Upper lobe of left lung (tissue), 6 donors: ENCODE measurements around the gene BORCS8. TPM values are rescaled to one million over a fixed set of nuclear protein-coding genes. Genes with fewer than 3 reads are reported as not detected.

Experiments
- ATAC-seq, 2 donors: fragments of 200-7000 bp; cut with Tn5 transposase; one replicate each; pipeline ENCODE4 v1.9.1; 2022; ENCODE audit warnings: mild to moderate bottlenecking in 2 of 2, moderate library complexity in 2 of 2; ENCODE audit not compliant: low FRiP score in 2 of 2
- DNase-seq, 2 donors: peaks; one replicate each; pipeline ENCODE4 v3.0.0-alpha.2; 2019 to 2020
- H3K27ac ChIP-seq, 4 donors: fragments of 200-600 bp; sonication (generic); one replicate each; pipeline ENCODE4 v1.5.1; 2016 to 2019
- H3K27me3 ChIP-seq, 4 donors: fragments of 200-600 bp; sonication (generic); one replicate each; pipeline ENCODE4 v1.5.1; 2017 to 2019
- H3K36me3 ChIP-seq, 4 donors: fragments of 200-600 bp; sonication (generic); one replicate each; pipeline ENCODE4 v1.5.1; 2016 to 2019
- H3K4me1 ChIP-seq, 4 donors: fragments of 200-600 bp; sonication (generic); one replicate each; pipeline ENCODE4 v1.5.1; 2018 to 2019
- H3K4me3 ChIP-seq, 4 donors: fragments of 200-600 bp; sonication (generic); one replicate each; pipeline ENCODE4 v1.5.1; 2017 to 2019; ENCODE audit warnings: mild to moderate bottlenecking in 2 of 4, moderate library complexity in 1 of 4
- H3K9me3 ChIP-seq, 4 donors: fragments of 200-600 bp; sonication (generic); one replicate each; pipeline ENCODE4 v1.5.1; 2018 to 2019
- EP300 ChIP-seq, 4 donors: sonication (generic); formaldehyde crosslinking; IDR thresholded peaks; one replicate each; pipeline ENCODE4 v1.5.1; 2017; ENCODE audit warnings: antibody characterized with exemption in 4 of 4, control low read depth in 2 of 4
- POLR2A ChIP-seq, 4 donors: fragments of 450-650 bp; IDR thresholded peaks; one replicate each; pipeline ENCODE4 v1.5.1; 2016 to 2017; ENCODE audit warnings: antibody characterized with exemption in 4 of 4, mild to moderate bottlenecking in 2 of 4
- POLR2AphosphoS5 ChIP-seq, 2 donors: sonication (generic); formaldehyde crosslinking; IDR thresholded peaks; one replicate each; pipeline ENCODE4 v1.5.1; 2017; ENCODE audit warnings: antibody characterized with exemption in 2 of 2
- WGBS, 2 donors: methylation state at CpG; one replicate each; pipeline ENCODE4 v1.1.5; 2017 to 2018; 5-methylcytosine and 5-hydroxymethylcytosine counted together
- total RNA-seq, 6 donors: library from RNA; depleted of rRNA in 4 of 6; stranded (reverse); fragments of >200 nt in 4 of 6; gene quantifications; one replicate each; pipeline versions ENCODE4 v1.1.0 to v1.2.1, GENCODE V29; 2016 to 2021
- TF ChIP-seq, protein P1 (sequence below), 6 experiments: fragments of 450-650 bp in 4 of 6; fragments of 200-600 bp in 2 of 6; sonication (generic) in 2 of 6; IDR thresholded peaks; one replicate each; pipeline ENCODE4 v1.5.1; 2016 to 2019; ENCODE audit warnings: antibody characterized with exemption in 6 of 6
- donor health status: DM: no; HTN: no; CAD: no; lungs with moderate emphysema.
- donor health status: DM: no; HTN: yes; CAD: no; lungs with severe emphysema.

BORCS8 gene
- total RNA-seq, 6 donors from 2014 or later = 10.1 to 55.5 (median 34.0) TPM

DNA sequence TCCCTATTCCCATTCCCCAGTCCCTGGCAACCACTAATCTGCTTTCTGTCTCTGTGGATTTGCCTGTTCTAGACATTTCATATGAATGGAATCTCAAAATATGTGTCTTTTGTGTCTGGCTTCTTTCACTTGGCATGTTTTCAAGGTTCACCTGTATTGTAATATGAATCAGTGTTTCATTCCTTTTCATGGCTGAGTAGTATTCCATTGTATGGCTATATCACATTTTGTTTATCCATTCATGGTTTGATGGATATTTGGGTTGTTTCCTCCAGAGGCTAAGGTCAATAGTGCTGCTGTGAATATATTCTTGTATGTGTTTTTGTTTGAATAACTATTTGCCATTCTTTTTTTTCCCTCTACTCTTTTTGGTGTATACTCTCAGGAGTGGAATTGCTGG is 44.2 kb upstream of the BORCS8 start:
- TF ChIP-seq POLR2A (IDR thresholded peaks at IDR 0.05) = no peak
- TF ChIP-seq POLR2AphosphoS5 (IDR thresholded peaks at IDR 0.05) = no peak
- peaks cover 13 to 26% (median 22%) of the 10 kb centered on the region in 4 donors for H3K9me3 ChIP-seq
- ATAC-seq (no peak), DNase-seq (no peak)
- H3K36me3 ChIP-seq = no peaks in the 10 kb centered on the region
- H3K4me1 ChIP-seq = no peaks in the 10 kb centered on the region
- no peak overlapping the region for H3K27ac ChIP-seq
- no peaks in the 10 kb centered on the region for H3K27me3 ChIP-seq
- H3K4me3 ChIP-seq = no peak overlapping the region

DNA sequence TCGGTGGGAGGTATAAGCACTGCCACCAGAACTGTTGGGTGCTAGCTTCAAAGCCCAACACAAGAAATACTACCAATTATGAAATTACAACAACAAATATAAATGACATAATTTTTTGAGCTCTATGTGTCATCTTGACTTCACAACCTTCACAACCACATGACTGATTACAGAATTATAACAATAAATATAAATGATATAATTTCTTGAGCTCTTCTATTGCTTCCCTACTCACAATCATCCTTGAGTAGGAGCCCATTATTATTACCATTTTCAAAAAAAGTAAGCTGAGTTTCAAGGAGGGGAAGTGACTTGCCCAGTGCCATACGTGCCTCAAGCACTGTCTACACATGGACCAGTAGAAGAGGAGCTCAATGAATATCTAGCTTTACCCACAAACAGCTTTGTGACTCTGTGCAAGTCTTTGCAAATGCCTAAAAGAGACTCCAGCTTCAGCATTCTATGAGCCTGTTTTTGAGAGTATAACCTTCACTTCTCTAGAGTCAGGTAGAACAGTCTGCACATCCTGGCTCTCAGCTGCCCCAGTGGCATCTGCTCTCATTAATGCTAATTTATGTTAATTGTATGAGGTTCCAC is 42.4 kb upstream of the BORCS8 start:
- no peak for ATAC-seq
- WGBS, 2 donors = 75 to 89% methylated on average over 2 of the region's 2 CpGs

DNA sequence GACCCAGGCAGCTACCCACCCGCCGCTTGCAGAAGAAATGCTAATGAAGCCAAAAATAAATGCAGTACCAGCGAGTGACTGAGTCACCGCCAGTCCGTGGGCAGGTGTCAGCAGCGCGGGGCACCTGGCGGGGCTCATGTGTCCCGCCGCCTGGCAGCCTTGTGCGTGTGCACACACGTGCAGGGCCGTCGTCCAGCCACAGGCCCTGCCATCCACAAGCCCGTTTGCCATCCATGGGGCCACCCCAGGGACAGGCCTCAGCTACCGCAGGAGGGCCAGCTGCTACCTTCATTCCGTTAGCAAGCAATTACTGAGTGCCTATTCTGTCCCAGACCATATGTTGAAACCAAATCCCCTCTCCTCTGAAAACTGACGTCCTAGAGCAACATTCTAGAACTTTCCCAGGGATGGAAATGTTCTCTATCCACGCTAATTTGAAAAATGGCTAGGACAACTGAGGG is 40.3 kb upstream of the BORCS8 start:
- TF ChIP-seq EP300 (IDR thresholded peaks at IDR 0.05) (no peak), POLR2AphosphoS5 (IDR thresholded peaks at IDR 0.05) (no peak), POLR2A (IDR thresholded peaks at IDR 0.05) (no peak)
- TF ChIP-seq, protein P1, sequence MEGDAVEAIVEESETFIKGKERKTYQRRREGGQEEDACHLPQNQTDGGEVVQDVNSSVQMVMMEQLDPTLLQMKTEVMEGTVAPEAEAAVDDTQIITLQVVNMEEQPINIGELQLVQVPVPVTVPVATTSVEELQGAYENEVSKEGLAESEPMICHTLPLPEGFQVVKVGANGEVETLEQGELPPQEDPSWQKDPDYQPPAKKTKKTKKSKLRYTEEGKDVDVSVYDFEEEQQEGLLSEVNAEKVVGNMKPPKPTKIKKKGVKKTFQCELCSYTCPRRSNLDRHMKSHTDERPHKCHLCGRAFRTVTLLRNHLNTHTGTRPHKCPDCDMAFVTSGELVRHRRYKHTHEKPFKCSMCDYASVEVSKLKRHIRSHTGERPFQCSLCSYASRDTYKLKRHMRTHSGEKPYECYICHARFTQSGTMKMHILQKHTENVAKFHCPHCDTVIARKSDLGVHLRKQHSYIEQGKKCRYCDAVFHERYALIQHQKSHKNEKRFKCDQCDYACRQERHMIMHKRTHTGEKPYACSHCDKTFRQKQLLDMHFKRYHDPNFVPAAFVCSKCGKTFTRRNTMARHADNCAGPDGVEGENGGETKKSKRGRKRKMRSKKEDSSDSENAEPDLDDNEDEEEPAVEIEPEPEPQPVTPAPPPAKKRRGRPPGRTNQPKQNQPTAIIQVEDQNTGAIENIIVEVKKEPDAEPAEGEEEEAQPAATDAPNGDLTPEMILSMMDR (IDR thresholded peaks at IDR 0.05) = no peak
- H3K4me1 ChIP-seq = no peaks in the 10 kb centered on the region
- no peak overlapping the region for H3K27ac ChIP-seq
- H3K4me3 ChIP-seq = no peak overlapping the region
- no peaks in the 10 kb centered on the region for H3K36me3 ChIP-seq
- DNase-seq = peak in 1 of 2 donors; percentile 70
- no peaks in the 10 kb centered on the region for H3K27me3 ChIP-seq
- H3K9me3 ChIP-seq = peaks cover 13 to 26% (median 22%) of the 10 kb centered on the region in 4 donors
- 69 to 84% methylated on average over 2 to 13 of the region's 19 CpGs for WGBS, 2 donors
- no peak for ATAC-seq

More for the DNA sequence above, 42.4 kb upstream of the BORCS8 start:
- no peak overlapping the region for H3K27ac ChIP-seq
- no peaks in the 10 kb centered on the region for H3K36me3 ChIP-seq
- H3K4me3 ChIP-seq = no peak overlapping the region
- no peak for DNase-seq
- TF ChIP-seq, protein P1 (IDR thresholded peaks at IDR 0.05) = no peak
- TF ChIP-seq EP300 (IDR thresholded peaks at IDR 0.05) (no peak), POLR2A (IDR thresholded peaks at IDR 0.05) (no peak), POLR2AphosphoS5 (IDR thresholded peaks at IDR 0.05) (no peak)
- H3K9me3 ChIP-seq = peaks cover 13 to 26% (median 22%) of the 10 kb centered on the region in 4 donors
- no peaks in the 10 kb centered on the region for H3K27me3 ChIP-seq
- H3K4me1 ChIP-seq = no peaks in the 10 kb centered on the region

- Histone ChIP-seq H3K27me3 (no peaks in the 10 kb centered on the region), H3K9me3 (peaks cover 13 to 26% (median 20%) of the 10 kb centered on the region in 4 donors), H3K36me3 (no peaks in the 10 kb centered on the region), H3K27ac (no peak overlapping the region), H3K4me3 (no peak overlapping the region), H3K4me1 (no peaks in the 10 kb centered on the region)
- WGBS, 2 donors = 87 to 90% methylated on average over 3 to 9 of the region's 9 CpGs
- TF ChIP-seq EP300 (IDR thresholded peaks at IDR 0.05) (no peak), POLR2A (IDR thresholded peaks at IDR 0.05) (no peak), POLR2AphosphoS5 (IDR thresholded peaks at IDR 0.05) (no peak)
- TF ChIP-seq, protein P1 (IDR thresholded peaks at IDR 0.05) = no peak
- DNase-seq (no peak), ATAC-seq (no peak)
Measured at GRCh38 chr19:19230999-19231398, 39.0 kb upstream of the BORCS8 start.

GRCh38 chr19:19229701-19230100 is 37.7 kb upstream of the BORCS8 start:
- H3K36me3 ChIP-seq = no peaks in the 10 kb centered on the region
- H3K9me3 ChIP-seq = peaks cover 9 to 15% (median 11%) of the 10 kb centered on the region in 4 donors
- WGBS, 2 donors = 78 to 91% methylated on average over 3 of the region's 3 CpGs
- no peak overlapping the region for H3K4me3 ChIP-seq
- H3K27ac ChIP-seq = no peak overlapping the region
- TF ChIP-seq, protein P1 (IDR thresholded peaks at IDR 0.05) = no peak
- TF ChIP-seq EP300 (IDR thresholded peaks at IDR 0.05) = no peak
- TF ChIP-seq POLR2A (IDR thresholded peaks at IDR 0.05) = no peak
- no peak for TF ChIP-seq POLR2AphosphoS5 (IDR thresholded peaks at IDR 0.05)
- no peak for ATAC-seq
- peaks cover 0 to 10% (median 7%) of the 10 kb centered on the region in 4 donors for H3K4me1 ChIP-seq
- peaks cover 0 to 7% (median under 1%) of the 10 kb centered on the region in 4 donors for H3K27me3 ChIP-seq
- no peak for DNase-seq
